ENCODE data around the gene CKM.

DNA sequence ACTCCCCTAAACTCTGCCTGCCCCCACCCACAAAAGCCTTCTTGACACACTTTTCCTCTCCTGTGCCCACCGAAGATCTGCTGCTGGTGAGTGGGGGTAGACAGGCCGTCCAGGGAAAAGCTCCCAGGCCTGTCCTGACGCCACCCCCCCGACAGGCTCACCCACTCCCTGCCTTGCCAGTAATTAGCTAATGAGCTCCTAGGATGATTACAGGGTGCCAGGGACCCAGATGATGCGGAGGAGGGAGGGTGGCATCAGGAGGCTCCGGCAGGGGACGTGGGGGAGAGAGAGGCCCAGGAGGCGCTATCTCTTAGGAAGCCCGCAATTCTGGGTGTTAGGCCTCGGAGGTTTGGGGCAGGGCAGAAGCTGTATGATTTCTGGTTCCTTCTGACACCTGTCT, 44.6 kb downstream of the CKM start:
- TF ChIP-seq EZH2 (IDR thresholded peaks at IDR 0.05) (no peak), POLR2AphosphoS5 (IDR thresholded peaks at IDR 0.05; ENCODE audit: borderline replicate concordance, low read depth, low read length) (no peak)

All from SK-N-MC (cell line).